HG03039 (cell line): ENCODE measurements around the gene STX3.
"Not testable (repeated sequence)": the region's sequence is repeated elsewhere in the genome, so short reads cannot be mapped to it uniquely, and the experiment has no call there.

ENCODE experiments used
- ATAC-seq: cut with Tn5 transposase; IDR thresholded peaks from one replicate; pipeline ENCODE4 v1.9.1; 2021; ENCODE audit warnings: mild to moderate bottlenecking, moderate library complexity; ENCODE audit not compliant: unreplicated experiment

STX3 gene

DNA sequence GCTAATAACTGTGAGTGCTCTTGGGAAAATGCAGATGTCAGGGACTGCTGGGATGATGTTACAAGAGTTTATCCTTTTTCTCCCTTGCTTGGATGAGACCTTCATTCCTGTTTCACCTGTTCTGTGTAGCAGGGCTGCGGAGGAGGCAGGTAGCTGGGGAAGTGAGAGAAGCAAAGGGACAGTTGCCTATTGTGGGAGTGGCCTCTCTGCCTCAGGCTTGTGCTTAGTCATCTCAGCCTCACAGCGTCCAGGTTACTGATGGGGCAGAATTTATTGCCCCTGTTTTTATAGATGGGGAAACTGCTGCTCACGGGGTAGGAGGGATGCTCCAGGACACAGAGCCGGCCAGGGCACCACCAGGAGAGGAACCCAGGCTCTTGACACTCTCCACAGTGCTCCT, 1.7 kb downstream of the STX3 start:
- no peak for ATAC-seq

DNA sequence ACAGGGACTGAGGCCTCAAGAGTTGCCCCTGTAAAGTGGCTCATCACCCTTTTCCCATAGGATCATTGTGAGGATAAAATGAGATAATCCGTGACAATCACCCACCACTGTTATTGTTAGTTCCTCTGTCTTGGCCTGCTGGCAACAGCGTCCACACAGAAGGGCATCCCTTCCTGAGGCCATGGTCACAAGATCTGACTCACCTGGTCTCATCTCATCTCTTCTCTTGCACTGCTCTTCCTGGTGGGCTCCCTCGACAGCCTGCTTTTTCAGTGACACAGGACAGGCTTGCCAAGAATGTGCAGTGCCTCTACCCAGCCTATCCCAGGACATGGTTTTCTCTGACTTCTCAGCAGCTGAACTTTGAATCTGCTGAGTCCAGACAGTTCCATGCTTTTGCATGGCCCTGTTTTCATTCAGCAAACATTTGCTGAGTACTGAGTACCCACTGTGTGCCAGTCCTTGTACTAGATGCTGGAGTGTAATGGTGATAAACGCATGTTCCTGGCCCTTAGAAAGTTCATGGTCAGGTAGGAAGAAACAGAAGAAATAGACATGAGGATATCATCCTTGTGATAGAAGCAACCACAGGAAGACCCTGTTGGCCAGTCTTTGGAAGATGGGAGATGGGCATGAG, 3.3 kb downstream of the STX3 start:
- no peak for ATAC-seq

DNA sequence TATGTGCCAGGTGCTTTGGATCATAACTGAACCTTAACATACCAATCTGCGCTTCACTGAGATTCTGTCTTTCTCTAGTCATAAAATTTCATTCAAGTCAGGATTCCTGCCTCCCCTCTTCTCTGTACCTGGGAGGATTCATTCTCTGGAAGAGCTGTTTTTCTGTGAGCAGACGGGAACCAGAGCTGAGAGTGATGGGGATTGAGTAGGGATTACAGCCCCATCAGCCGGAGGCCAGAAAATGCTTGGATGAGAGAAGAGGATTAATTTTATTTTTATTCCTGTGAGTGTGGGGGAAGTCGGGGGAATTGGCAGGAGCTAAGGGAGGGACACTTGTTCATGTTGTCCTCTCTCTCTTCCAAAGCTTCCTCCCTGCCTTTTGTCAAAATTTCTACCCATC, 4.7 kb downstream of the STX3 start:
- no peak for ATAC-seq

DNA sequence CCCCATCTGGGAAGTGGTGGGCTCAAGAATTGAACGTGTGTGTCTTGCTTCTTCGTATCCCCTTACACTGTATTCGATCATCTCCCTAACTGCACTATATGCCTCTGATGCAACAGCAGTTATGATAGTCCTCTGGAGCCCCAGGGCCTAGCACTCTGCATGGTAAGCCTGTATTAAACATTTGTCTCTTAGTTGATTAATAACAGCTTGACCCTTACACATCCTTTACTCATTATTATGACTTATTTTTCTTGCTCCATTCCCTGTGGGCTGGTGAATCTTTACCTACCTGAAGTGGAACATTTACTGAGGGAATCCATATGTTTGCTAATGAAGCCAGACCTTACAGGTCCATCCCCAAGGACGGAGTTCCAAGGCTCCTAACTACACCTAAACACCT, 5.6 kb downstream of the STX3 start:
- no peak for ATAC-seq

DNA sequence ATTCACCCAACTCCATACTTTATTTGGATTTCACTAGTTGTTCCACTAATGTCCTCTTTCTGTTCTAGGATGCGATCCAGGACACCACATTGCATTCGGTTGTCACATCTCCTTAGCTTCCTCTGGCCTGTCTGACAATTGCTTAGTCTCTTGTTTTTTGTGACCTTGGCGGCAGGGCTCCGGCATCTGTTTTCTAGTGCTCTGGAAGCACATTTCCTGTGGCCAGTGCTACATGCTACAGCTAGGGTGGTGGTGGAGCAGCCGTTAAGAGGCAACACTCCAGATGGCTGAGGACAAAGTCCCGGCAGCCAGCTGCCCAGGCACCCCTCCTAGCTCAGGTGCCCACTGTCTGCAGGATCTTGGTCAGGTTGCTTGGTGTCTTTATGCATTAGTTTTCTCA, 6.8 kb downstream of the STX3 start:
- ATAC-seq, result no peak

DNA sequence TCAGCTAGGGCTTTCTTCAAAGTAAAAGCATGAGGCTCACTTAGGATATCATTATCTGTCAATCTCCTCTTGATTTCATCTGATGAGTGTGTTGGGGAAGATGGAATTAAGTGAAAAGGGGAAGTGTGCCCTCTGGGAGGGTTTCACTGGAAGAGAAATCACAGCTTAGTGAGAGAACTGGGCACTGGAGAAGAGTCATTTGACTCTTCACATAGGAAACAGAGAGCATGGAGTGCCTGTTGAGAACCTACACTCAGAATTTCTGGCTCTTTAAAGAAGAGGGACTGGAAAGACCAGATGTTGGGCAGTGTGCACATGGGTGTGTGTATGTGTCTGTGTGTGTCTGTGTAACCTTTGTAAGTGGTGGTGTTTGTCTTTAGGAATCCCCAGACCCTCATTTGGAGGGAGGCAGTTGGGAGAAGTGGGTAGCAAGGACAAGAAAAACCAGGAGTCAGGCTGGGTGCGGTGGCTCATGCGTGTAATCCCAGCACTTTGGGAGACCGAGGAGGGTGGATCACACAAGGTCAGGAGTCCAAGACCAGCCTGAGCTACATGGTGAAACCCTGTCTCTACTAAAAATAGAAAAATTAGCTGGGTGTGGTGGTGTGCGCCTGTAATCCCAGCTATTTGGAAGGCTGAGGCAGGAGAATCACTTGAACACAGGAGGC, 10.0 kb downstream of the STX3 start:
- no peak for ATAC-seq

DNA sequence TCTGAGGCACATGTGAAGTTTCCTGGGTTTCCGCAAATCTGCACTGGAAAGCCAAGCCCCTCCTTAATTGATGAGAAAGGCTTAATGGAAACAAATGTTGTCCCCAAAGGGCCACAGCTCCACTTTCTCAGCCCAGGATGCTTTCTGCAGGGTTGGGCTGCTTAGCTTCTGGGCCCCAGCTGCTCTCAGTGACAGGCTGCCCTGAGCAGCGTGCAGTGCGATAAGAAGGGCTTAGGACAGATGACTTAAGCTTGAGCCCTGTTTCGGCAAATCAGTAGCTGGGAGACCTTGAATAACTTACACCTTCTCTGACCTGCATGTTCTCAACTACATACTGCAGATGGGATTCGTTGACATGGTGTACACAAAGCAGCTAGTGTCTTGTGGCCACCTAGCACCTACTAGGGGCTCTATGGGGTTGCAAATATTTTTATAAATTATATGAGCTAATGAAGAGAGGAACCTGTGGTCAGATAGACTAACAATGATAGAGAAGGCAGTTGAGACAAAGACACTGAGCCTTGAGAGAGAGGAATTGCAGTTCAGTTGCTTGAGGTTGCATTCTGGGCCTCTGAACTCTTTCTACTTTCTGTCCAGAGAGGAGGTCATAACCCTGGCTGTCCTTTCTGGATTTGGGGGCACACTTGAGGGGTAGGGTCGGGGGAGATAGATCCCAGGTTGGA, 11.5 kb downstream of the STX3 start:
- no peak for ATAC-seq

DNA sequence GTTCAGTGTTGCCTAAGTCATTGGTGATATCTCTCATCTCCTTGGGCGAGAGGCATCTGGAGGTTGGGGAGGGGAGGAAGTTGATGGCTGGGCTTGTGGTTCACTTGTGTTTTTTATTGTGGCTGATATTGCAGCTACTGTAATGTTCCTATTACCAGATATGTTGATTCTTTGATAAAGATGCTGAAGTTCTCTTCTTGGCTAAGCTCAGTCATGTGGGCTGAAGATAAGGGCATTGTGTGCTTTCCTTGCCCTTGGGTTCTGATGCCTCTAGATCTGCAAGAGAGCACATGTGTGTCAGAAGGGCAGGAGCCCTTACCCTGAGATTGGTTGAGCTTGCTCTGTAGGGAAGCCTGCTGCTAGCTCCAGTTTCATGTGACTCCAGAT, 12.0 kb downstream of the STX3 start:
- no peak for ATAC-seq

DNA sequence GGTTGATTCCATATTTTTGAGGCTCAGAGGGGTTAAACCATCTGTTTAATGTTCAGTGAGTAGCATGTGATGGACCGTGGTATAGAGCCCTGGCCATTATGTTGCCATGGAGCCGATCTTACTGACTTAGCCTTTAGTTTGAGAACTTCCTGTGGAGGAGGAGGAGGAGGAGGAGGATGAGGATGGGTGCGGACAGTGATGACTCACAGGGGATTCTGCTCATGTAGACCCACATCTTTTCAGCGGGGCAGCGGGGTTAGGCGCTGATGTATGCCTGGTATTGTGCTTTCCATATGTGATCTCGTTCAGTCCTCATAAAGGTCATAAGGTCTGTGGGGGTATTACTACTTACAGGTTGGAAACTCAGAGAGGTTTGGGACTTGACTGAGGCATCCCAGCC, 13.9 kb downstream of the STX3 start:
- no peak for ATAC-seq

DNA sequence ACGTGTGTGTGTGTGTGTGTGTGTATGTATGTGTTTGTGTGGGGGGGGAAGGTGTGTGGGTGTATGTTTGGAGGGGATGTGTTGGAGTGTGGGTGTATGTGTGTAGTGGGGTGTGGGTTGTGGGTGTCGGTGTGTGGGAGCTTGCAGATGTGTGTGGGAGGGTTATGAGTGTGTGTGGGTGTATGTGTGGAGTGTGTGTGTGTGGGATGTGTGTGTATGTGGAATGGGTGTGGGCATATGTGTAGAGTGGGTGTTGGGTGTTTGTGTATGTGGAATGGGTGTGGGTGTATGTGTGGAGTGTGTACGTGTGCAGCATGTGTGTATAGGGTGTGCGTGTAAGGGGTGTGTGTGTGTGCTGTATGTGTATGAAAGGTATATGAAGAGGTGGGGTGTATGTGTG, 14.7 kb downstream of the STX3 start:
- no peak for ATAC-seq

DNA sequence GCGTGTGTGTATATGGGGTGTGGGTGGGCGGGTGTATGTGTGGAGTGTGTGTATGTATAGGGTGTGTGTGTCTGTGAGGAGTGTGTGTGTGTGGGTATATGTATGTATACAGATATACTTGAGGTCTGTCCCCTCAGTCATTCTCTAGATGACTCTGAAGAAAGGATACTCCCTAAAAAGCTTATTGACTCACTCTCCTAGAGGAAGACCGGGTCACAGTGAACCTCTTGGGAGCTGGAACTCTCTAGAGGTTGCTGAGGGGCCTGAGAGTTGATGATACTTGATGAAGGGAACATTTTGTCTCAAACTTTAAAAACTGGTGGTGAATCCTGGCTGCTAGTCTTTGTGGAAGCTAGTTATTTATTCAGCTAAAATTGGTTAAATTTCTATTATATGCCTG, 15.1 kb downstream of the STX3 start:
- ATAC-seq, result no peak

DNA sequence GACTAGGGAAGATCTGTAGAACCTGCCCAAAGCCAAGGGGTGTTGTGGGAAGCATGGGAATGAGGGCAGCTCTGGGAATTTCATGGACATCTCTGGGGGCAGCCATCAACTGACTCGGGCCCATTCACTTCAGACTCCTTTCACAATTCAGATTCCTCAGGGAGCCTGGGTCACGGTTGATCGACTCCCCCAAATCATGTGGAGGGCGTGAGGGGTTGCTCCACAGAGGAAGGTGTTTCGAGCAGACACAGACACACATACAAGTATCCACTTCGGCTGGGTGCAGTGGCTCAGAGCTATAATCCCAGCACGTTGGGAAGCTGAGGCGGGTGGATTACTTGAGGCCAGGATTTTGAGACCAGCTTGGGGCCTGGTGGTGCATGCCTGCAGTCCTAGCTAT, 15.7 kb downstream of the STX3 start:
- ATAC-seq, result no peak

DNA sequence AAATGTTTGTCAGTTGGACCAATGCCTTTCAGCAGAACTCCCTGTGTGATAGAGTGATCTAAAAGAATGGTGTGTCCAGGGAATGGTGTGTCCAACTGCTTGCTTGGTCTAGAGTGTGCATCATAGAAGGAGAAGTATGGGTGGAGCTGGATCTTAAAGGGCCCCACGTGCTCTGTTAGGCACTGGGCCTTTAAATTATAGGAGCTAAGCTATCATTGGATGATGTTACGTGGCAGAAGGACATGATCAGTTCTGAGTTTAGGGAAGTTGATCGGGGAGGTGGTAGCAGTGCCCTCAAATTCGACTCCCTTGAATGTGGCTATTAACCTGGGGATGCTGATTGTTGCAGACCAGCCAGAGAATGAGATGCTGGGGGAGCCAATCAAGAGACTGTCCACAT, 16.4 kb downstream of the STX3 start:
- ATAC-seq, result no peak

DNA sequence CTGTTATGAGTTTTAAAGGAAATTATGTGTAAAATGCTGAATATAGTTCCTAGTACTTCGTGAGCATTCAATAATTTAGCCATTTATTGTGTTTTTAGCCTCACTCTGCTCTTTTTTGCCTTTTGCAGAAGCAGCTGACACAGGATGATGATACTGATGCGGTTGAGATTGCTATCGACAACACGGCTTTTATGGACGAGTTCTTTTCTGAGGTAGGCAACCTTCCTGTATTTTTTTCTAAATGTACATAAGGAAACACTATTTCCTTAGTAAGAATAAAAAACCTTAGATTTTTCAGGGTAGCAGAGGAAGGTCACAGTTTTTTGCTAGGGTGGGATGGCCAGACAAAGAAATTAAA, 17.9 kb downstream of the STX3 start:
- no peak for ATAC-seq

DNA sequence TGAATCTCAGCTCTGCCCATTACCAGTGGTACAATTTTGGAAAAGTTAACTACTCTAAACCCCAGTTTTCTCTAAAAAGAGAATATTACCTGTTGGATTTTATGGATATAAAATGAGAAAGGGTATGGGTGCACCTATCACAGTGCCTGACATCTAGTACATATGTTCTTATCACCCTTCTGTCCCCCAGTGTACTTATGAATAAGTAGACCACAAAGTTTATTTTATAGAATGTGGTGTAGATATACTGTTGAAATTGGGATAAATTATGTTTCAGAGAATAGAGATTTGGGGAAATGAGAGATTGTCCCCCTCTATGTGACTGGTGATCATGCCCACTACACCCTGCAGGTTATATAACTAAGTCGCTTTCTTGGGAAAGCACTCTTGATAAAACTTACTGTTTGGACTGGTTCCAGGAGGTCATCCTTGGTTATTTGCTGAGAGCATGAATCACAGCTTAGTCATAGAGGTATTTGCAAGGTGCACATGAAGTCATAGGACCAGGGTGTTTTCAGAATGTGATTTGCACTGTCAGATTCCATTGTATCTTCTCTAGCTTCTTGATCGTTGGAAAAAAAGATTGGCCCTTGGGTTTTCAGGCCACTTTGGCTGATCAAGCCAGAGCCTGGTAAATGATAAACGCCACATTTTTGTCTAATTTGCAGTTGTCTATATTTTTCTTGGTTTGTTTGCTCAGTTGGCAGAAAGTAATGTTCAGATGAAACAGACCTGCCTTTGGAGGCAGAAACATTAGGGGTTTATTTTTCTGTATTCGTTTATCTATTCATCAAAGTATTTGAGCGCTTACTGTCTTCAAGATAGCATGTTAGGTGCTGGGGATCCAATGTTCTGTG, 21.3 kb downstream of the STX3 start:
- ATAC-seq, result no peak

DNA sequence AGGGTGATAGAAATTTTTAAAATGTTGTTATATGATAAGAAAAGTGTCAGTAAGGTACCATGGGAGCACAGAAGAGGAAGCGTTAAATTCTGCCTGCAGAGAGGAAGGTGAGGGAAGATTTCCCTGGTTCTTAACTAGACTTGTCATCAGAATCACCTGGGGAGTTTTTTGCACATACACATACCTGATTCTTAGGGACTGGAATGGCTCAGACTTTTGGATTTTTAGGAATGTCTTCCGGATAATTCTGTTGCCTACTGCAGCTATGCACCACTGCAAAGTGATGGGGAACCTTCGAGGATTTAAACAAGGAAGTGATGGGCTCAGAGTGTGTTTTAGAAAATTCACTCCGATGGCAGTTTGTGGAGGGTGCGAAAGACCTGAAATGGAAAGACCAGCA, 21.9 kb downstream of the STX3 start:
- ATAC-seq, result no peak

DNA sequence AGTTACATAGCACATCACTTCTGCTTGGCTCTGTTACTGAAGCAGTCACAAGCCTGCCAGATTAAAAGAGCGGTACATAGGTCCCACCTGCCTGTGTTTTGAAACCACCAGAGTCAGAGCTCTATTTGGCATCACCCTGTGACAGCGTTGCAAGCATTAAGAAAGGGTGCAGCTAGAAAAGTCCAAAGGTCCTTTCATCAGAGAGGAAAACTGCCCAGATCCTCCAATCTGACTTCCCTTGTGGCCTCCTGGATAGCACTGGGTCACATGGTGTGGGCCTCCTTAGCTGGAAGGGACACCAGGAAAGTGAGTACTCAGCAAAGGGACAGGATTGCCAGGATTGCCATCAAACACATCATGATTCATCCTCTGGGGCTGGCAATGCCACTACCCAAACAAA, 22.9 kb downstream of the STX3 start:
- ATAC-seq, result no peak

DNA sequence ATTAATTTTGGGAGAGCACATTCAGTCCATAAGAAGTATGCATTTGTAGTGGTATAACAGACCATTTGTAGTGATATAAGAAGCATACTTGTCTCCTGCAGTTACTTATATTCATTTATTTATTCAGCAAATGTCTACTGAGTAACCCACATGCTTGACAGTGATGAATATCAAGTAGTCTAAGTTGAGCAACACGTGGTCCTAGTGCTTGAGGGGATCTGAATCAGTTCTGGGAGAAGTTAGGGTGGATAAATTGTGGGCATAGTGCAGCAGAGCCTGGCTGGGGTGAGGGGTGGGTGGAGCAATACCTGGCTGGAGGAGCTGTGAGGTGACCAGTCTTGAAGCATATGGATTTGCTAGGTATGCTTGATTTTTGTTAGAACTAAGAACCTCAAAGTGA, 24.3 kb downstream of the STX3 start:
- no peak for ATAC-seq

DNA sequence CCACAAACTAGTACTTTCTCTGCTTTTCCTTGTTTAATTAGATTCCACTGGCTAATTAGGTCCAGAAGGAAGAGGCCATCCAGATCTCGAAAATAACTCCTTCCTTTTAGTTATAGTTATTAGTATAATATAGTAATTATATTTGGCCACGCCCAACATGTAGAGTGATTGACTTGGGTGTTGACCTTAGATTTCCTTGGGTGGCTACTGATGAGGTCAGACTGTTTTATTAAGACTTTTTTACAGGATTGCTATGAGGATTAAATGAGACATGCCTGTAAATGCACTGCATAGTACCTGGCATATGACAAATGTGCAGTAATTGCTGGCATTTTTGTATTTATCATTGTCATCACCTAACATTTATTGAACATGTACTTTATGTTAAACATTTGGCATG, 26.9 kb downstream of the STX3 start:
- ATAC-seq, result no peak

DNA sequence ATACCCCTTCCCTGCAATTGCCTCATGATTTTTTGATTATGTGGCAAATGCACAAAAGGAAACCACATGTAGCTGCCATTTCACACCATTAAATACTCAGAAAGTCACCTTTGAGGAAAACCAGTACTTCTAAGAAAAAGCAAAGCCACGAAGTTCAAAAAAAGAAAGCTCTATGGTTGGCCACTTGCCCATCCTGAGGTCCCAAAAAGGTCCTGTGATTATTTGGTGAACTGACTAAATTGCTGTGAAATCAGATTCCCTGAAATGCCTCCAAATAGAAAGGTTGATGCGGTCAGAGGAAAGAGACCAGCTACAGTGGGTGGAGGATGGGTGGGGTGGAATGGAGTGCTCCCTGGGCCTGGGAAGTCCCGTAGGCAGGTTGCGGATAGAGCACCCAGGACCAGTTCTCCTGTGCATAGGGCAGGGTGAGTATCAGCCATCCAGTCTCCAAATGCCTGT, 28.5 kb downstream of the STX3 start:
- ATAC-seq, result no peak

DNA sequence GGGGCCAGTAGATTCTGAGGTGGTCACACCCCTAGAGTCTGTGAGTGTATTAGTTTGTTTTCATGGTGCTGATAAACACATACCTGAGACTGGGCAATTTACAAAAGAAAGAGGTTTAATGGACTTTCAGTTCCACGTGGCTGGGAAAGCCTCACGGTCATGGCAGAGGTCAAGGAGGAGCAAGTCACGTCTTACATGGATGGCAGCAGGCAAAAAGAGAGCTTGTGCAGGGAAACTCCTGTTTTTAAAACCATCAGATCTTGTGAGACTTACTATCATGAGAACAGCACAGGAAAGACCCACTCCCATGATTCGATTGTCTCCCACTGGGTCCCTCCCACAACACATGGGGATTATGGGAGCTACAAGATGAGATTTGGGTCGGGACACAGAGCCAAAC, 29.3 kb downstream of the STX3 start:
- not testable (repeated sequence) for ATAC-seq

DNA sequence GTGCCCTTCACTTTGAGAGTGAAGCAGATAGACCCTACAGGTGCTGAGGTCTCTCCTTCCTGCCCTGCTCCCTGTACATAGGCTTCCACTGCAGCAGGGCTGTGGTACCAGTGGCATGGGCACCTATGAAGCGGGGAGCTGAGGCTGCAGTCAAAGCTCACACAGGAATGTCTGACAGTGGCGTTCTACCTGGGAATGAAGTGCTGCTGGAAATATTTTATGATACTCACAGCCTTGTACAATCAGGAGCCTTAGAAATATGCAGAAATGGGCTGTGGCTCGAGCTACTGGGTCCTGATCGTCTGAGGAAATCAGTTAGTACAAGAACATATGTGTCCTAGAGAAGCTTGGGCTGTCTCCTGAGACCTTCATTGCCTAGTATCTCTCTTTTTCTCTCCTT, 30.6 kb downstream of the STX3 start:
- no peak for ATAC-seq
